Measurements from ENCODE around the gene CFAP410.
"Not testable (repeated sequence)": the region's sequence is repeated elsewhere in the genome, so short reads cannot be mapped to it uniquely, and the experiment has no call there.

Gene CFAP410

GRCh38 chr21:44363278-44363677 is 24.1 kb upstream of the CFAP410 start:
- peaks cover 97% of the 10 kb centered on the region for H3K27me3 ChIP-seq (replicated peaks; ENCODE audit: insufficient read depth, low read length)
- no peaks in the 10 kb centered on the region for H3K79me2 ChIP-seq (ENCODE audit: low read length)
- no peaks in the 10 kb centered on the region for H3K4me1 ChIP-seq (ENCODE audit: low read length)
- H3K9me2 ChIP-seq (replicated peaks; ENCODE audit: insufficient read depth, low read length) = no peaks in the 10 kb centered on the region
- H3K27ac ChIP-seq (ENCODE audit: low read length) = no peak overlapping the region
- H2AFZ ChIP-seq (ENCODE audit: low read length) = no peak overlapping the region
- no peak overlapping the region for H3K4me2 ChIP-seq (ENCODE audit: low read depth, low read length)
- DNase-seq = no peak
- H3K9ac ChIP-seq (ENCODE audit: low read length) = no peak overlapping the region
- no peak overlapping the region for H3K4me3 ChIP-seq (ENCODE audit: low read length)
- no peaks in the 10 kb centered on the region for H4K20me1 ChIP-seq (ENCODE audit: insufficient read depth, low read length)
- H3K36me3 ChIP-seq (replicated peaks; ENCODE audit: insufficient read depth, low read length) = no peaks in the 10 kb centered on the region
- no peaks in the 10 kb centered on the region for H3K9me3 ChIP-seq (replicated peaks; ENCODE audit: insufficient read depth, low read length)
- no peak for TF ChIP-seq EZH2phosphoT487 (IDR thresholded peaks at IDR 0.05; ENCODE audit: low read length)
- no peak for TF ChIP-seq EZH2 (optimal IDR thresholded peaks at IDR 0.05; ENCODE audit: low read depth, low read length)
- no peak for TF ChIP-seq CTCF (IDR thresholded peaks at IDR 0.05; ENCODE audit: low read length)
- no peaks in the 10 kb centered on the region for H3F3A ChIP-seq (ENCODE audit: insufficient read depth, low read length)

DNA sequence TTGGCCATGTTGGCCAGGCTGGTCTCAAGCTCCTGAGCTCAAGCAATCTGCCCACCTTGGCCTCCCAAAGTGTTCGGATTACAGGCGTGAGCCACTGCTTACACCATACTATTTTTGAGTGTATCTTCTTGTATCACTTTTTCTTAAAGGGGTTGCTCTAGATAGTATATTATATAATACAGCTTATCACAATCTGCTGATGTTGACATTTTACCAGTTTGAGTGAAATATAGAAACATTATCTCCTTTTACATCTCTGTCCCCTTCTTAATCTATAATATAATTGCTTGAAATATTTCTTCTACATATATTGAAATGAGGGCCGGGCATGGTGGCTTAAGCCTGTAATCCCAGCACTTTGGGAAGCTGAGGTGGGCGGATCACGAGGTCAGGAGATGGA is 22.7 kb upstream of the CFAP410 start:
- not testable (repeated sequence) for H3K9ac ChIP-seq (ENCODE audit: low read length); H3K9me3 ChIP-seq (replicated peaks; ENCODE audit: insufficient read depth, low read length); H4K20me1 ChIP-seq (ENCODE audit: insufficient read depth, low read length); H3K36me3 ChIP-seq (replicated peaks; ENCODE audit: insufficient read depth, low read length); H3F3A ChIP-seq (ENCODE audit: insufficient read depth, low read length); H2AFZ ChIP-seq (ENCODE audit: low read length); H3K4me3 ChIP-seq (ENCODE audit: low read length); H3K79me2 ChIP-seq (ENCODE audit: low read length); H3K9me2 ChIP-seq (replicated peaks; ENCODE audit: insufficient read depth, low read length); H3K27ac ChIP-seq (ENCODE audit: low read length); H3K4me2 ChIP-seq (ENCODE audit: low read depth, low read length); H3K4me1 ChIP-seq (ENCODE audit: low read length); DNase-seq
- H3K27me3 ChIP-seq (replicated peaks; ENCODE audit: insufficient read depth, low read length) = peaks cover 97% of the 10 kb centered on the region

DNA sequence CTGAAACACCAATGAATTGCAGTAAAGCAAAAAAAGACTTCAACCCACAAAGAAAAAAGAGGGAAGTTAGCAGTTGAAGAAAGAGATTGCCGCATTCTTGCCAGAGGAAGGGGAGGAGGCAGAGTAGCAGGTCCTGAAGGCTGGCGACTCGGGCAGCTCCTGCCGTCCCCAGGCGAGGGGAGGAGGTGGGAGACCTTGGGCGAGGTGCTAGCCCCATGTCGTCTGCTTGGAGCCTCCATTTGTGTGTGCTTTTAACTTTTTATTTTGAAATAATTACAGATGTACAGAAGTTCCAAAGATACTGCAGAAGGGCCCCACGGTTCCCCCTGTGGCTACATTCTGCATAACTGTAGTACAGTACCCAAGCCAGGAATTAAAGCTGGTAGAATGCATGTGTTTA is 21.0 kb upstream of the CFAP410 start:
- no peaks in the 10 kb centered on the region for H3F3A ChIP-seq (ENCODE audit: insufficient read depth, low read length)
- no peaks in the 10 kb centered on the region for H3K9me2 ChIP-seq (replicated peaks; ENCODE audit: insufficient read depth, low read length)
- no peaks in the 10 kb centered on the region for H3K9me3 ChIP-seq (replicated peaks; ENCODE audit: insufficient read depth, low read length)
- no peaks in the 10 kb centered on the region for H4K20me1 ChIP-seq (ENCODE audit: insufficient read depth, low read length)
- no peak overlapping the region for H3K4me3 ChIP-seq (ENCODE audit: low read length)
- no peak overlapping the region for H2AFZ ChIP-seq (ENCODE audit: low read length)
- H3K36me3 ChIP-seq (replicated peaks; ENCODE audit: insufficient read depth, low read length) = no peaks in the 10 kb centered on the region
- H3K79me2 ChIP-seq (ENCODE audit: low read length) = no peaks in the 10 kb centered on the region
- H3K9ac ChIP-seq (ENCODE audit: low read length) = no peak overlapping the region
- TF ChIP-seq CTCF (IDR thresholded peaks at IDR 0.05; ENCODE audit: low read length) = 0 out of 2 replicates have a peak, but pooled peaks have one; percentile 10
- no peak for TF ChIP-seq EZH2phosphoT487 (IDR thresholded peaks at IDR 0.05; ENCODE audit: low read length)
- H3K27ac ChIP-seq (ENCODE audit: low read length) = no peak overlapping the region
- no peak overlapping the region for H3K4me2 ChIP-seq (ENCODE audit: low read depth, low read length)
- peaks cover 96% of the 10 kb centered on the region for H3K27me3 ChIP-seq (replicated peaks; ENCODE audit: insufficient read depth, low read length)
- H3K4me1 ChIP-seq (ENCODE audit: low read length) = no peaks in the 10 kb centered on the region
- DNase-seq = no peak

- Histone ChIP-seq H3K9me2 (replicated peaks; ENCODE audit: insufficient read depth, low read length) (no peaks in the 10 kb centered on the region), H3K27me3 (replicated peaks; ENCODE audit: insufficient read depth, low read length) (peaks cover 96% of the 10 kb centered on the region), H3K36me3 (replicated peaks; ENCODE audit: insufficient read depth, low read length) (no peaks in the 10 kb centered on the region), H3K4me3 (ENCODE audit: low read length) (no peak overlapping the region), H4K20me1 (ENCODE audit: insufficient read depth, low read length) (no peaks in the 10 kb centered on the region), H3K4me1 (ENCODE audit: low read length) (no peaks in the 10 kb centered on the region), H3F3A (ENCODE audit: insufficient read depth, low read length) (no peaks in the 10 kb centered on the region), H3K9me3 (replicated peaks; ENCODE audit: insufficient read depth, low read length) (no peaks in the 10 kb centered on the region), H2AFZ (ENCODE audit: low read length) (no peak overlapping the region), H3K27ac (ENCODE audit: low read length) (no peak overlapping the region), H3K79me2 (ENCODE audit: low read length) (no peaks in the 10 kb centered on the region), H3K9ac (ENCODE audit: low read length) (no peak overlapping the region), H3K4me2 (ENCODE audit: low read depth, low read length) (no peak overlapping the region)
- TF ChIP-seq CTCF (IDR thresholded peaks at IDR 0.05; ENCODE audit: low read length) (no peak), EZH2 (optimal IDR thresholded peaks at IDR 0.05; ENCODE audit: low read depth, low read length) (no peak), EZH2phosphoT487 (IDR thresholded peaks at IDR 0.05; ENCODE audit: low read length) (no peak)
- no peak for DNase-seq
Measured at GRCh38 chr21:44359396-44359795, 20.2 kb upstream of the CFAP410 start.

Data from MM.1S (cell line).